K562 (cell line): ENCODE results near the gene CCDC7. TPM values are rescaled to one million over a fixed set of nuclear protein-coding genes. Genes with fewer than 3 reads are reported as not detected.
A peak's percentile ranks its signal among the peaks of the same experiment; 100 is the strongest.

Experiments
- ARID3A ChIP-seq: IDR thresholded peaks from 2 replicates; pipeline ENCODE4 v1.6.1; 2012; ENCODE audit warnings: low read depth, low read length, improper control_type of control experiment, borderline replicate concordance
- ASH1L ChIP-seq: fragments of 450-650 bp; IDR thresholded peaks from 2 replicates; pipeline ENCODE4 v1.6.1; 2018; ENCODE audit warnings: borderline replicate concordance, mild to moderate bottlenecking, low read depth; ENCODE audit not compliant: partially characterized antibody
- BCOR ChIP-seq: fragments of 450-650 bp; IDR thresholded peaks from 2 replicates; pipeline ENCODE4 v1.6.1; 2016
- CBFB ChIP-seq: sonication (generic); formaldehyde crosslinking; IDR thresholded peaks from 2 replicates; pipeline ENCODE4 v1.4.0; 2020; ENCODE audit warnings: mild to moderate bottlenecking, missing genetic modification reagents
- CBX1 ChIP-seq: sonication (generic); IDR thresholded peaks from 2 replicates; pipeline ENCODE4 v1.6.1; 2016; ENCODE audit warnings: antibody characterized with exemption, low read depth, mild to moderate bottlenecking
- DIDO1 ChIP-seq: fragments of 450-650 bp; IDR thresholded peaks from 2 replicates; pipeline ENCODE4 v1.6.1; 2016; ENCODE audit warnings: low read depth, missing biosample characterization, missing genetic modification characterization
- EGR1 ChIP-seq: fragments of 450-650 bp; conservative IDR thresholded peaks from 2 replicates; pipeline ENCODE4 v1.6.1; 2017; ENCODE audit warnings: mild to moderate bottlenecking
- FOXK1 ChIP-seq: sonication (generic); formaldehyde crosslinking; IDR thresholded peaks from 2 replicates; pipeline ENCODE4 v1.8.0; 2022; ENCODE audit warnings: missing genetic modification reagents, mild to moderate bottlenecking, borderline replicate concordance
- GABPA ChIP-seq: fragments of 200-800 bp; sonication (Bioruptor generic); conservative IDR thresholded peaks from 2 replicates; pipeline ENCODE4 v1.6.1; 2016; ENCODE audit warnings: low read depth, missing genetic modification characterization, missing compliant biosample characterization
- HNRNPH1 ChIP-seq: fragments of 200-400 bp; formaldehyde crosslinking; optimal IDR thresholded peaks from 2 replicates; pipeline ENCODE3; 2017; ENCODE audit warnings: low read depth, mild to moderate bottlenecking, low read length, moderate library complexity
- IFI16 ChIP-seq: fragments of 250-450 bp; sonication (Bioruptor Pico); IDR thresholded peaks from 2 replicates; pipeline ENCODE4 v2.1.2; 2022; ENCODE audit warnings: mild to moderate bottlenecking, inconsistent platforms
- KDM5B ChIP-seq: fragments of 200-600 bp; sonication (generic); IDR thresholded peaks from 2 replicates; pipeline ENCODE4 v1.6.1; 2012; ENCODE audit warnings: low read depth, mild to moderate bottlenecking, moderate library complexity, low read length, control low read depth, inconsistent platforms; ENCODE audit not compliant: insufficient replicate concordance
- KLF10 ChIP-seq: fragments of 250-450 bp; sonication (Bioruptor Pico); IDR thresholded peaks from 2 replicates; pipeline ENCODE4 v1.6.1; 2021; ENCODE audit warnings: matching md5 sums
- MYBL2 ChIP-seq, 2 experiments: fragments of 450-650 bp in 1 of 2; sonication (generic) in 1 of 2; formaldehyde crosslinking in 1 of 2; IDR thresholded peaks; 2 replicates each; pipeline versions ENCODE4 v1.6.1 to v1.8.1; 2017 to 2022; ENCODE audit warnings: borderline replicate concordance in 1 of 2, inconsistent platforms in 1 of 2, low read depth in 1 of 2, mild to moderate bottlenecking in 1 of 2, missing genetic modification reagents in 1 of 2, moderate library complexity in 1 of 2
- NCOA2 ChIP-seq, 2 experiments: fragments of 450-650 bp; IDR thresholded peaks; 2 replicates each; pipeline ENCODE4 v1.6.1; 2018; ENCODE audit warnings: mild to moderate bottlenecking in 2 of 2, moderate library complexity in 1 of 2; ENCODE audit not compliant: partially characterized antibody in 2 of 2
- NR2C1 ChIP-seq, 2 experiments: fragments of 450-650 bp; IDR thresholded peaks; 2 replicates each; pipeline ENCODE4 v1.6.1; 2017; ENCODE audit warnings: mild to moderate bottlenecking in 2 of 2, antibody characterized with exemption in 1 of 2, inconsistent platforms in 1 of 2, missing compliant biosample characterization in 1 of 2, missing genetic modification characterization in 1 of 2
- PHB2 ChIP-seq: fragments of 450-650 bp; IDR thresholded peaks from 2 replicates; pipeline ENCODE4 v1.6.1; 2017; ENCODE audit warnings: low read depth
- SRSF7 ChIP-seq: fragments of 200-400 bp; formaldehyde crosslinking; optimal IDR thresholded peaks from 2 replicates; pipeline ENCODE3; 2017; ENCODE audit warnings: mild to moderate bottlenecking, low read depth, low read length
- TAF9B ChIP-seq: fragments of 450-650 bp; IDR thresholded peaks from 2 replicates; pipeline ENCODE4 v1.6.1; 2018; ENCODE audit warnings: mild to moderate bottlenecking; ENCODE audit not compliant: partially characterized antibody
- TAL1 ChIP-seq: fragments of 450-650 bp; IDR thresholded peaks from 2 replicates; pipeline ENCODE4 v1.6.1; 2016; ENCODE audit warnings: mild to moderate bottlenecking
- TCF7L2 ChIP-seq: fragments of 150-350 bp; IDR thresholded peaks from 2 replicates; pipeline ENCODE4 v1.6.1; 2016; ENCODE audit warnings: low read depth, mild to moderate bottlenecking, low read length, moderate library complexity
- XRCC4 ChIP-seq: IDR thresholded peaks from one replicate; pipeline ENCODE4 v1.6.1; 2011; ENCODE audit not compliant: insufficient read depth, insufficient read length; ENCODE audit errors: extremely low read depth
- ZBTB1 ChIP-seq: sonication (generic); formaldehyde crosslinking; IDR thresholded peaks from 2 replicates; pipeline ENCODE4 v1.8.1; 2023; ENCODE audit warnings: missing genetic modification reagents, low read depth, mild to moderate bottlenecking, borderline replicate concordance
- ZKSCAN1 ChIP-seq: fragments of 150-350 bp; IDR thresholded peaks from 2 replicates; pipeline ENCODE4 v1.6.1; 2016; ENCODE audit warnings: low read depth, low read length
- ZNF124 ChIP-seq: sonication (generic); formaldehyde crosslinking; IDR thresholded peaks from 2 replicates; pipeline ENCODE4 v1.8.1; 2022; ENCODE audit warnings: missing genetic modification reagents
- ZNF174 ChIP-seq: fragments of 250-450 bp; sonication (Bioruptor Pico); IDR thresholded peaks from 2 replicates; pipeline ENCODE4 v1.4.0; 2020; ENCODE audit warnings: mild to moderate bottlenecking
- ZNF445 ChIP-seq: fragments of 250-450 bp; sonication (Bioruptor Pico); IDR thresholded peaks from 2 replicates; pipeline ENCODE4 v1.4.0; 2020; ENCODE audit warnings: low read depth, mild to moderate bottlenecking, moderate library complexity
- ZNF764 ChIP-seq: fragments of 250-450 bp; sonication (Bioruptor Pico); IDR thresholded peaks from 2 replicates; pipeline ENCODE4 v1.4.0; 2020; ENCODE audit warnings: low read depth, mild to moderate bottlenecking, moderate library complexity
- ZNF77 ChIP-seq: fragments of 250-450 bp; sonication (Bioruptor Pico); IDR thresholded peaks from 2 replicates; pipeline ENCODE4 v1.5.0; 2020
- ZNF785 ChIP-seq: fragments of 250-450 bp; sonication (Bioruptor Pico); IDR thresholded peaks from 2 replicates; pipeline ENCODE4 v1.4.0; 2020; ENCODE audit warnings: mild to moderate bottlenecking
- polyA plus RNA-seq, 8 experiments: library from polyadenylated mRNA; depleted of rRNA in 4 of 8; stranded (reverse) in 5 of 8; unstranded in 3 of 8; fragments of >200 nt; fragmentation: Nextera tagmentation in 2 of 8; fragmentation: Illumina TruSeq in 1 of 8; extraction: Ambion mirVana in 2 of 8; extraction: Trizol in 1 of 8; gene quantifications; 2 replicates each; pipeline versions ENCODE4 v1.2.1 to v1.2.3, GENCODE V29; 2011 to 2014; ENCODE audit warnings: inconsistent platforms in 1 of 8, missing spikeins in 1 of 8
- total RNA-seq, 7 experiments: library from RNA; depleted of rRNA in 6 of 7; stranded (reverse); fragments of >200 nt in 6 of 7; fragmentation: Illumina TruSeq in 2 of 7; extraction: Trizol in 2 of 7; gene quantifications; 2 replicates each; pipeline versions ENCODE4 v1.2.1 to v1.2.3, GENCODE V29; 2011 to 2021; ENCODE audit warnings: low replicate concordance in 1 of 7
- TF ChIP-seq, protein P1 (sequence below): fragments of 450-650 bp; formaldehyde crosslinking; IDR thresholded peaks from 2 replicates; pipeline ENCODE4 v1.4.0; 2022; ENCODE audit warnings: mild to moderate bottlenecking, moderate library complexity

The CCDC7 gene
- total and polyA plus RNA-seq, 9 of the 15 experiments (the other 6 are each of a cell fraction or from before 2014, with no cell fraction given) = 1.5 to 6.6 (median 2.7) TPM

GRCh38 chr10:32501906-32502305 is 56.0 kb downstream of the CCDC7 start (continued):
- TF ChIP-seq ASH1L (no peak), NCOA2 (IDR thresholded peaks at IDR 0.05; ENCODE audit: partially characterized antibody in 2 of 2) (no peak), HNRNPH1 (no peak), TAF9B (no peak), KDM5B (no peak), GABPA (no peak), SRSF7 (no peak), KLF10 (CRISPR knock-in tag) (no peak), MYBL2 (IDR thresholded peaks at IDR 0.05; ENCODE audit: low read depth) (no peak), MYBL2 (CRISPR knock-in tag; IDR thresholded peaks at IDR 0.05; ENCODE audit: borderline replicate concordance) (no peak), ZNF764 (CRISPR knock-in tag) (no peak), ZBTB1 (CRISPR knock-in tag) (no peak), IFI16 (CRISPR knock-in tag) (no peak), FOXK1 (CRISPR knock-in tag) (no peak), ARID3A (peak; percentile 50; the same call in 1 of the 2 replicates), XRCC4 (no peak), ZNF785 (CRISPR knock-in tag) (no peak), ZKSCAN1 (peak; percentile 19; the same call in 1 of the 2 replicates), TAL1 (peak; percentile 84), CBFB (CRISPR knock-in tag) (no peak), ZNF77 (CRISPR knock-in tag) (no peak), NR2C1 (IDR thresholded peaks at IDR 0.05) (peak; percentile 69; the same call in 1 of the 2 replicates), NR2C1 (tag; IDR thresholded peaks at IDR 0.05) (peak; percentile 63), DIDO1 (tag) (no peak), CBX1 (no peak), ZNF445 (no peak), EGR1 (peak; percentile 83), PHB2 (no peak), ZNF174 (no peak), ZNF124 (CRISPR knock-in tag) (no peak), BCOR (no peak), TCF7L2 (no peak)
- TF ChIP-seq, protein P1, sequence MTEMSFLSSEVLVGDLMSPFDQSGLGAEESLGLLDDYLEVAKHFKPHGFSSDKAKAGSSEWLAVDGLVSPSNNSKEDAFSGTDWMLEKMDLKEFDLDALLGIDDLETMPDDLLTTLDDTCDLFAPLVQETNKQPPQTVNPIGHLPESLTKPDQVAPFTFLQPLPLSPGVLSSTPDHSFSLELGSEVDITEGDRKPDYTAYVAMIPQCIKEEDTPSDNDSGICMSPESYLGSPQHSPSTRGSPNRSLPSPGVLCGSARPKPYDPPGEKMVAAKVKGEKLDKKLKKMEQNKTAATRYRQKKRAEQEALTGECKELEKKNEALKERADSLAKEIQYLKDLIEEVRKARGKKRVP (CRISPR knock-in tag) = no peak
